Inferior parietal cortex (tissue), 1 donor: Measurements from ENCODE around the gene ITCH.
"Not testable (repeated sequence)": the region's sequence is repeated elsewhere in the genome, so short reads cannot be mapped to it uniquely, and the experiment has no call there.

Experiments used
- DNase-seq: peaks from one replicate; pipeline ENCODE4 v3.0.0-alpha.2; 2016; ENCODE audit errors: extremely low spot score

ITCH gene

DNA sequence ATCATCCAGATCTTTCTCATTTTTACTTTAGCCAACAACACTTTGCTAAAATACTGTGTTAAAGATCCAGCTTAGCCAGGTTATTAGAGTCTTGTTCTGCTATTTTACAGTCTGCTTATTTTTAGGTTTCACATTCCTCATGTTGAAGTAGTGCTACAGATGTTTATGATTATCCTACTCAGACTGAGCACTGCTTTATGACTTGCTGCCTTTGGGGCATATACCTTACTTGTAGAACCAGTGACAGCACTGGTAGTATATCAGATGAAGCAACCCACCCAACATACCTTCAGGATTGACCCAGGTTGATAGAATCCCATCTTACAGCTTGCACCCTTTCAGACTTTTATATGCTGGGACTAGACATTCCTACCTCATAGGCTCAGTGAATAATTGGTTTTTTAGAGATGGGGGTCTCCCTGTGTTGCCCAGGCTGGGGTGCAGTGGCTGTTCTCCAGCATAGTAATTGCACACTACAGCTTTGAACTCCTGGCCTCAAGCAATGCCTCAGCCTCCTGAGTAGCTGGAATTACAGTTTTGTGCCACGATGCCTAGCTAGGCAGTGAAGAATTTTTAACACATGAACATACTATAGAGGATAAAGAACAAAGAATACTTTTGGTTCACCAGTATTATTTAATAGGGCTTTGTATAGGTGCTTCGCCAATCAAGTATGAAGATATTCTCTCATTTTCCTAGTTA lies 89.4 kb downstream of the ITCH start:
- no peak for DNase-seq

DNA sequence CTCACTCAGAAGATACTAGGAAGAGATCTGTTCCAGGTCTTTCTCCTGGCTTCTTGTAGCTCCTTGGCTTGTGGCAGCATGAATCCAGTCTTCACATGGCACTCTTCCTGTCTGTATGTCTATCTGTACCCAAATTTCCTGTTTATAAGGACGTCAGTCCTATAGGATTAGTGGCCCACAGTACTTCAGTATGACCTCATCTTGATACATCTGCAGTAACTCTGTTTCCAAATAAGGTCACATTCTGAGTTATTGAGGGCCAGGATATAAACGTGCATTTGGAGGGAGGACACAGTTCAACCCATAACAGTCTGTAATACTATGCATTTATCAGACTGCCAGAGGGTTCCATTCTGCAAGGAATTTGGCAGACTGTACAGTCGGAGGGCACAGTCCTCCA lies 95.6 kb downstream of the ITCH start:
- DNase-seq: no peak

- DNase-seq: no peak
These were observed 96.3 kb downstream of the ITCH start for GRCh38 chr20:34459209-34459897.

GRCh38 chr20:34461779-34462087 lies 98.7 kb downstream of the ITCH start:
- no peak for DNase-seq

- DNase-seq: no peak
These were observed 105.9 kb downstream of the ITCH start for GRCh38 chr20:34468951-34469350.

DNA sequence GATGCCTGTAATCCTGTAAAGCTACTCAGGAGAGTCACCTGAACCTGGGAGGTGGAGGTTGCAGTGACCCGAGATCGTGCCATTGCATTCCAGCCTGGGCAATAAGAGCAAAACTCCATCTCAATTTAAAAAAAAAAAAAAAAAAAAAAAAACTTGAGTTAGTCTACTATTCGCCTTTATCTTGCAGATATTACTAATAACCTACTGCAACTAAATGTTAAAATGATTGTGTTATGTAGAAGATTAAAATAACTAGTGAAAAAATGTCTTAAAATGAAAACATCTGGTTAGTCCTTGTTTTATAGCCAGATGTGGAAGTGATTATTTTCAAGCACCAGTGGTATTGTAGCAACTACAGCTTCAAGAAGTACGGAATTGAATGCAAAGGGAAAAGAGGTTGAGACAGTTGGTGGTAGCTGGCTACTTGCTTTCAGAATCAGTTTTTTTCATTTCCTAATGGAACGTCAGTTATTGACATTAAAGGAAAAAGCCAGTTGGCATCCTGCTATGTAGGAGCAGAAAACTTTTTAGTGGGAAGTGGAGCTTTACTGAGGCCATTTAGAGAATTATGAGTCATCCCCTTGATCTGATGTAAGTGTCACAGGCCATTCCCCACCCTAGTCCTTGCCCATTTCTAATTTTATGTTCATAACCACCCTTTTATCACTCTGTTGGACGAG lies 109.3 kb downstream of the ITCH start:
- DNase-seq: no peak

DNA sequence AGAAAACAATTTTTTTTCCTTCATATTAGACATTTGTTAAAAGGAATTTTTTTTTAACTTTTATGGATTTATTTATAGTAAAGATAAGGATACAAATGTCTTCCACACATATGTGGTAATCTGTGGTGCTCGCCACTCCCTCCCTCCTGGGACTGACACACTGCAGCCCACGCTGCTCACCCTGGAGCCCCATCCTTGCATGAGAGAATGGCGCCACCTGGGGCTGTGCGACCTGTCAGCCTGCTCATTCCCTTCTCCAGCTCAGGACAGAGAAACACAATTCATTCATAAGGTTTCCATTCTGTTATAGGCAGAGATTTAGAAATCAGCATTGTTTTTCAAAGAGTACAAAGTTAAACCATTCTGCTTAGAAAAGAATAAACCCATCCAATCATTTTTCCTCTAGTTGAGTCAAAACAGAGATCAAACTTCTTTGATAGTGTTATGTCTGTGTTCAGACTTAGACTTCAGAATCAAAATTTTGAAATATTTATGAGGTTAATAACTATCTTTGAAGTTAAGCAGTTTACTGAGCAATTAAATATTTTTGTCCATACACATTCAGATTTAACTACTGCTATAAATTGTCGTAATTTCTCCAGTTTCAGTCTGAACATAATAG lies 110.3 kb downstream of the ITCH start:
- DNase-seq: peak; percentile 39

DNA sequence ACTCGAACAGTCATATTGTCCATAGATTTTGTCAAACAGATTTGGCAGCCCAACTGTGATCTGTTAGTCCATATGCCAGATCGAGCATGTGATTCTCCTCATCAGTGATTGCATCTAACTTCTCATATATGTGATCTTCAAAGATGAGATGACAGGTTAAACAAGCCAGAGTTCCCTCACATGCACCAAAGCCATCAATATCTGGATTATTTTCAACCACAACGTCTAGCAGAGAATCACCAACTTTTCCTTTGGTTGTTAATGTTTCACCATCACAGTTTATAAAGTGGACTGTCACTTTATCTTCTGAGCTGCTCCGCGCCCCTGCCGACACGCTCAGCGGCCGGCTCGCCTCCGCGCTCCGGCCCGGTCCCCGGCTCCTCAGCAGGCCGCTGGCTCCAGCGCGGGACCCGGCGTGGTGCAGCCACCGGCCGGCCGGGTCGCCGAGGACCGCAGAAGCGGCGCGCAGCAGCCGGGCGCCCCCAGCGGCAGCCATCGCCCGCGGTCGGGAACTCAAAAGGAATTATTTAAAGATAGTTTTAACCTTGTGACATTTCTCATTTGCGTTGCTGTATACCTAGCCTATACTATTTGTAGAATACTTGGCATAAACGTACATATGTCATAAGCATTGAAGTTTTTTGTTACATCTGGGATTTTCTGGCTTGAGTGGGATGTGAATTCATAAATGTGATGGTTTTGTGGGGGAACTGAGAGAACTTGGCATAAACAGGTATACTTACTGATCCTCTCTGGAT lies 113.1 kb downstream of the ITCH start:
- peak; percentile 34 for DNase-seq

GRCh38 chr20:34479627-34480026 lies 116.6 kb downstream of the ITCH start:
- DNase-seq: no peak

DNA sequence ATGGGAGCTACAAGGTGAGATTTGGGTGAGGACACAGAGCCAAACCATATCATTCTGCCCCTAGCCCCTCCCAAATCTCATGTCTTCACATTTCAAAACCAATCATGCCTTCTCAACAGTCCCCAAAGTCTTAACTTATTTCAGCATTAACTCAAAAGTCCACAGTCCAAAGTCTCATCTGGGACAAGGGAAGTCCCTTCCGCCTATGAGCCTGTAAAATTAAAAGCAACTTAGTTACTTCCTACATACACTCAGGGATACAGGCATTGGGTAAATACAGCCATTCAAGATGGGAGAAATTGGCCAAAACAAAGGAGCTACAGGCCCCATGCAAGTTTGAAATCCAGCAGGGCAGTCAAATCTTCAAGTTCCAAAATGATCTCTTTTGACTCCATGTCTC lies 119.1 kb downstream of the ITCH start:
- not testable (repeated sequence) for DNase-seq

DNA sequence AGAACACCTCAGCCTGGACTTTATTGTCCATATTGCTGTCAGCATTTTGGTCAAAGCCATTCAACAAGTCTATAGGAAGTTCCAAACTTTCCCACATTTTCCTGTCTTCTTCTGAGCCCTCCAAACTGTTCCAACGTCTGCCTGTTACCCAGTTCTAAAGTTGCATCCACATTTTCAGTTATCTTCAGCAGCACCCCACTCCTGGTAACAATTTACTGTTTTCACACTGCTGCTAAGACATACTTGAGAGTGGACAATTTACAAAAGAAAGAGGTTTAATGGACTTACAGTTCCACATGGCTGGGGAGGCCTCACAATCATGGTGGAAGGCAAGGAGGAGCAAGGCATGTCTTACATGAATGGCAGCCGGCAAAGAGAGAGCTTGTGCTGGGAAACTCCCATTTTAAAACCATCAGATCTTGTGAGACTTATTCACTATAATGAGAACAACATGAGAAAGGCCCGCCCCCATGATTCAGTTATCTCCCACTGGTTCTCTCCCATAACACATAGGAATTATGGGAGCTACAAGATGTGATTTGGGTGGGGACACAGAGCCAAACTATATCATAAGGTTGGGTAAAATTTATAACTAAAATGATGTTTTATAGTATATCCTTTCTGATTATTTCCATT lies 120.6 kb downstream of the ITCH start:
- not testable (repeated sequence) for DNase-seq

GRCh38 chr20:34485068-34485634 lies 122.1 kb downstream of the ITCH start:
- DNase-seq: no peak

GRCh38 chr20:34491226-34491931 lies 128.3 kb downstream of the ITCH start:
- no peak for DNase-seq

- DNase-seq: no peak
These were observed 128.9 kb downstream of the ITCH start for GRCh38 chr20:34491932-34492509.

DNA sequence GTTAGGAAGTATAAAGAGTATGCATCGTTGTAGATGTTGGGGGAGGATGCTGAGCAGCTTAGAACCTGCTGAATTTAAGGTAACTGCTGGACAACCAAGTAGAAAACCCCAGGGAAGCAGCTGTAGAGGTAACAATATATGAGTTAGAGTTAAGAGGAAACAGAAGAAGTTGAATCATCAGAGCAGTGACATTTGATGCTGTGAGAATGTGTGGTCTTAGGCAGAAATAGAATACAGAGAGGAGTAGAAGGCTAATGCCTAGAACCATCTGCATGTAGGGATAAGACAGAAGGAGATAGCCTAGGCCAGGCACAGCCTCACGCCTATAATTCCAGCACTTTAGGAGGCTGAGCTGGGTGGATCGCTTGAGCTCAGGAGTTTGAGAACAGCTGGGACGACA lies 130.6 kb downstream of the ITCH start:
- DNase-seq: no peak

- no peak for DNase-seq
These were observed 132.2 kb downstream of the ITCH start for GRCh38 chr20:34495307-34495706.

DNA sequence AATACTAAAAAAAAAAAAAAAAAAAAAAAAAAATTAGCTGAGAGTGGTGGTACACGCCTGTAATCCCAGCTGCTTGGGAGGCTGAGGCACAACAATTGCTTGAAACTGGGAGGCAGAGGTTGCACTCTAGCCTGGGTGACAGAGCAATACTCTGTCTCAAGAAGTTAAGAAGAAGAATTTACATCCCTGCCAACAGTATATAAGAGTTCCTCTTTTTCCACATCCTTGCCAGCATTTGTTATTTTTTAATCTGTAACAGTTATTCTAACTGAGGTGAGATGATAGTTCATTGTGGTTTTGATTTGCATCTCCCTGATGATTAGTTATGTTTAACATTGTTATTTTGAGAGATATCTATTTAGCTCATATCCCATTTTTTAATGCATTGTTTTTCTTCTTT lies 132.8 kb downstream of the ITCH start:
- DNase-seq: no peak

- not testable (repeated sequence) for DNase-seq
These were observed 134.5 kb downstream of the ITCH start for GRCh38 chr20:34497596-34497995.

GRCh38 chr20:34500823-34501222 lies 137.8 kb downstream of the ITCH start:
- no peak for DNase-seq

GRCh38 chr20:34506480-34506879 lies 143.4 kb downstream of the ITCH start:
- DNase-seq: no peak
